NCI-H146 treated with DMSO at 0.1 percent for 48 hours (cell line): ENCODE data around the gene CEBPB.

Experiments
- DNase-seq: peaks from one replicate; lab custom pipeline; 2025; ENCODE audit not compliant: unreplicated experiment; lab: John Stamatoyannopoulos, UW

Gene CEBPB

GRCh38 chr20:50226093-50226974 lies 35.7 kb downstream of the CEBPB start:
- no peak for DNase-seq

GRCh38 chr20:50227506-50227905 lies 36.9 kb downstream of the CEBPB start:
- DNase-seq = no peak

DNA sequence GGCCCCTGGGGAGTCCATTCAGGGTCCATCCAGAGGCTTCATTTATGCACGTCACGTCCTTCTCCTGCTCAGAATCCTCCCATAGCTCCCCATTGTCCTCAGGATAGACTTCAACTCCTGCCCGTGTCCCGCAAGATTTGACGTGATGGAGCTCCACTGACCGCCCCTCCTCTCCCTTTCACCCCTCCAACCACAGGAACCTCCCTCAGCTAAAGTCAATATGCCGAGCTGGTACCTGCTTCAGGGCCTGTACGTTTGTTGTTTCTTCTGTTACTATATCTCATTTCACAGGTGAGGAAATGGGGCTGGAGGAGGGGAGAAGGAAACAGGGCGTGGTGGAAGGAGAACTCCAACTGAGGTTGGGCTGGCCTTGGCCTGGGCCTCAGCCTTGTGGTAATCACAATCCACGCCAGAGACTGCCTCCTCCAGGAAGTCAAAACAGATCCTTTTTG lies 38.6 kb downstream of the CEBPB start:
- no peak for DNase-seq

GRCh38 chr20:50230184-50230583 lies 39.6 kb downstream of the CEBPB start:
- DNase-seq = no peak

DNA sequence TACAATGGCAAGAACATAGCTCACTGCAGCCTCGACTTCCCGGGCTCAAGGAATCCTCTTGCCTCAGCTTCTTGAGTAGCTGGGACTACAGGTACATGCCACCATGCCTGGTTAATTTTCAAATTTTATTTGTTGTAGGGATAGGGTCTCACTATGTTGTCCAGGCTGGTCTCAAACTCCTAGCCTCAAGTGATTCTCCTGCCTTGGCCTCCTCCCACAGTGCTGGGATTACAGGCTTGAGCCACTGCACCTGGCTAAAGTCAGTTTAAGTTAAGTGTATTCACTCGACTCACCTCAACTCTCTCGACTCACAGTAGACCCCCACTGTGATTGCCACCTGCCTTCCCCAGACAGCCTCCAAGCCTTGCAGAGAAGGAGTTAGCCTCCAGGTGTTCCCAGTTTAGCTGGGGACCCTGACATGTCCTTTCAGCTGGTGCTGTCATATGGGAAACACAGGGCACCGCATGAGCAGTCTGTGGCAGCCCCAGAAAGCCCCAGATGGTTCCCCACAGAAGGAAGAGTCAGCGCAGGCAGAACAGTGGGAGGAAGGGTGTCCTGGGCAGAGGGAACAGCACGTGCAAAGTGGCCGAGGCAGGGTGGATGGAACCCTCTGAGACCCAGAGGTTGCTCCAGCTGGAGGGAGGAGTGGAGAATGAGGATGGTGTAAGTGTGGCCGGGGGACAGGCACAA lies 40.4 kb downstream of the CEBPB start:
- peak; percentile 28 for DNase-seq

DNA sequence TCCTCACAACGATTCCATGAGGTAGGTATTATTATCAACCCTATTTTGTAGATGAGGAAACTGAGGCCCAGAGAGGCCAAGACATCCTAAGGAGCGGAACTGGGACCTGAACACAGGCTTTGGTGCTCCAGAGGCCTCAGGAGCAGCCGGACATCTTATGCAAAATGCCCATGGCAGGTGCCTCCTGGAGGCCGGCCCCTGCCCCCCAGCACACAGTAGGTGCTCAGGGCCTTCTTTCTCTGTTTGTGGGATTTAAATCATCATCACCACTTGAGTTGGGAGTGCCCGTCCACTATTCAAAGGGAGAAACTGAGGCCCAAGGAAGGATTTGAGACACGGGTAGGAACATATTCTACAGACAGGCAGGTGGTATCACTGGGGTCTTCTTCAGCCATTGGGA lies 41.2 kb downstream of the CEBPB start:
- DNase-seq = no peak

GRCh38 chr20:50232651-50233324 lies 42.2 kb downstream of the CEBPB start:
- no peak for DNase-seq

DNA sequence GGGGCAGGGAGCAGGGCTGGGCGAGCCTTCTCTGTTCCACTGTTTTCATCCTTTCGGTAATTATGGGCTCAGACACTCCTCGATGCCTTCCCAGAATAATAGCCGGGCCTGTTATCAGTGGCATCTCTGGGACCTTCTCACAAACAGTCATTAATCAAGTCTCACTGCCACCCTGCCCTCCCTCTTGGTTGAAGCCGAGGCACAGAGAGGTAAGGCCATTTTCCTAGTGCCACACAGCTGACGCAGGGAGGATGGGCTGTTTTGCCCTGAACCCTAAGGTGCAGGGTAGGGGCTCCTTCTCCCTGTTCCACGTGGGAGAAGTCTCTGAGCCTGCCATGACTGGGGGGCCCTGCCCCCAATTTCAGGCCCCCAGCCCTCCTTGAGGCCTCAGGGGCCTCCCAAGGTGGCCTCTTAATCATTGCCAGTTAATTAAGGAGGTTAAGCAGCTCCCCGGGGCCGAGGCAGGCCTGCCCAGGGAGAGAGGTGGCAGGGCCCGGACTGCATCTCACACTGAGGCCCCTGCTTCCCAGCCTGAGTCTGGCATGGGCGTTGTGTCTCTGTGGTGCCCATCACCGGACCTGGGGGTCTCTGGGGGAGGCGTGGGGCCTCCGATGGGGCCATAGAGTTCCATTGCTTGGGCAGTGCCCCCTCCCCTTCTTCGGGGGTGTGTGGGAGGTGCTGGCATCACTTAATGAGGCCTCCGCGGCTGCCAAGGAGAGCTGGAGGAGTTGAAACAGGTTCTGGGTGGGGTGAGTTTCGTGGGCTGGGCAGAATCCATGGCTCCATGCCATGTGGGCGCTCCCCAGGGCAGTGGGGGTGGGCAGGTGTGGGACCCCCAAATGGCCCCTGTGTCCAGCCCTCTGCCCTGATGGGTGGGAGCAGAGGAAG lies 42.9 kb downstream of the CEBPB start:
- no peak for DNase-seq

DNA sequence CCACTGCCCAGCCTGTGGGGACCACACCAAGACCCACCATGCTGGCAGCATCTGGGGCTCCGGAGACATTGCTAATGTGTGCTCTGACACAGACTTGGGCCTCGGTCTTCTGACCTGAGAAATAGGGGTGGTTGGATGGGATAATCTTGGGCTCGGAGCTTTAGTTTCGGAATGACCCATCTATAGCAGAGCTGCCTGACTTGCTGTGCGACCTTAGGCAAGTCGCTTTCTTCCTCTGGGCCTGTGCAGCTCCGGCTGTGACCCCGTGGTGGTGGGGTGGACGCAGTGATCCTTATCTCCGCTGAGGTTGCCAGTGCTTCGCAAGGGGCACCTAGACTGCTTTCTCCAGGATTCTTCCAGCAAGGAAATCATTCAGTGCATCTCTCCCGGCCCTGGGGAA lies 43.7 kb downstream of the CEBPB start:
- DNase-seq = no peak

- no peak for DNase-seq
Observed at GRCh38 chr20:50237349-50237748, 46.7 kb downstream of the CEBPB start.

- no peak for DNase-seq
Observed at GRCh38 chr20:50238081-50238800, 47.6 kb downstream of the CEBPB start.

- DNase-seq = no peak
Observed at GRCh38 chr20:50240092-50240491, 49.5 kb downstream of the CEBPB start.

GRCh38 chr20:50242178-50242514 lies 51.5 kb downstream of the CEBPB start:
- DNase-seq = no peak
